BLaER1 (cell line): ENCODE data around the gene TTC34.
"Not testable (repeated sequence)": the region's sequence is repeated elsewhere in the genome, so short reads cannot be mapped to it uniquely, and the experiment has no call there.

ENCODE experiments used
- H3K27ac ChIP-seq: shearing (Covaris generic); formaldehyde crosslinking; 2 replicates; pipeline ENCODE4 v1.8.1; 2022
- H3K27me3 ChIP-seq: shearing (Covaris generic); formaldehyde crosslinking; 2 replicates; pipeline ENCODE4 v1.8.1; 2022
- H3K36me3 ChIP-seq: shearing (Covaris generic); formaldehyde crosslinking; 2 replicates; pipeline ENCODE4 v1.8.1; 2022
- H3K4me1 ChIP-seq: shearing (Covaris generic); formaldehyde crosslinking; 2 replicates; pipeline ENCODE4 v1.8.1; 2022
- H3K4me2 ChIP-seq: shearing (Covaris generic); formaldehyde crosslinking; 2 replicates; pipeline ENCODE4 v1.8.1; 2022
- H3K4me3 ChIP-seq: shearing (Covaris generic); formaldehyde crosslinking; 2 replicates; pipeline ENCODE4 v1.8.1; 2022
- H3K9ac ChIP-seq: shearing (Covaris generic); formaldehyde crosslinking; 2 replicates; pipeline ENCODE4 v1.8.1; 2022
- H3K9me3 ChIP-seq: shearing (Covaris generic); formaldehyde crosslinking; 2 replicates; pipeline ENCODE4 v1.8.1; 2022
- H4K20me1 ChIP-seq: shearing (Covaris generic); formaldehyde crosslinking; 2 replicates; pipeline ENCODE4 v1.8.1; 2022

The TTC34 gene

GRCh38 chr1:2748626-2749025, 52.9 kb downstream of the TTC34 start:
- H3K4me3 ChIP-seq, H3K9me3 ChIP-seq: not testable (repeated sequence)

GRCh38 chr1:2694796-2695195, 106.7 kb downstream of the TTC34 start:
- H3K27me3 ChIP-seq, H3K9ac ChIP-seq, H3K4me2 ChIP-seq, H3K4me3 ChIP-seq, H3K27ac ChIP-seq, H4K20me1 ChIP-seq, H3K9me3 ChIP-seq, H3K4me1 ChIP-seq, H3K36me3 ChIP-seq: not testable (repeated sequence)

More at GRCh38 chr1:2748626-2749025, 52.9 kb downstream of the TTC34 start:
- not testable (repeated sequence) for H3K27ac ChIP-seq, H4K20me1 ChIP-seq, H3K4me1 ChIP-seq, H3K4me2 ChIP-seq, H3K9ac ChIP-seq, H3K36me3 ChIP-seq
- H3K27me3 ChIP-seq, result peaks cover 38% of the 10 kb centered on the region

GRCh38 chr1:2690180-2690579, 111.3 kb downstream of the TTC34 start:
- not testable (repeated sequence) for H3K27ac ChIP-seq, H3K9ac ChIP-seq, H3K4me2 ChIP-seq, H3K36me3 ChIP-seq, H3K4me1 ChIP-seq, H3K9me3 ChIP-seq, H3K4me3 ChIP-seq
- Histone ChIP-seq H3K27me3 (peaks cover 37% of the 10 kb centered on the region), H4K20me1 (peaks cover 14% of the 10 kb centered on the region)

- not testable (repeated sequence) for H3K36me3 ChIP-seq, H3K4me3 ChIP-seq, H3K4me1 ChIP-seq, H3K4me2 ChIP-seq, H3K9me3 ChIP-seq, H3K9ac ChIP-seq, H3K27ac ChIP-seq
- H3K27me3 ChIP-seq, result peaks cover 51% of the 10 kb centered on the region
- peaks cover 25% of the 10 kb centered on the region for H4K20me1 ChIP-seq
Observed at GRCh38 chr1:2688336-2688665, 113.2 kb downstream of the TTC34 start.

GRCh38 chr1:2687638-2688335, 113.7 kb downstream of the TTC34 start:
- Histone ChIP-seq H3K27me3 (peaks cover 55% of the 10 kb centered on the region), H4K20me1 (peaks cover 28% of the 10 kb centered on the region)
- H3K4me1 ChIP-seq, H3K27ac ChIP-seq, H3K9me3 ChIP-seq, H3K9ac ChIP-seq, H3K36me3 ChIP-seq, H3K4me3 ChIP-seq, H3K4me2 ChIP-seq: not testable (repeated sequence)

- not testable (repeated sequence) for H3K9me3 ChIP-seq, H3K4me1 ChIP-seq, H3K4me2 ChIP-seq, H3K4me3 ChIP-seq, H3K9ac ChIP-seq, H3K36me3 ChIP-seq, H3K27ac ChIP-seq
- Histone ChIP-seq H3K27me3 (peaks cover 55% of the 10 kb centered on the region), H4K20me1 (peaks cover 28% of the 10 kb centered on the region)
Observed at GRCh38 chr1:2687174-2687591, 114.3 kb downstream of the TTC34 start.

- not testable (repeated sequence) for H3K4me1 ChIP-seq, H3K27ac ChIP-seq, H3K36me3 ChIP-seq, H3K9me3 ChIP-seq, H3K4me3 ChIP-seq, H3K9ac ChIP-seq, H3K4me2 ChIP-seq
- Histone ChIP-seq H3K27me3 (peaks cover 54% of the 10 kb centered on the region), H4K20me1 (peaks cover 28% of the 10 kb centered on the region)
Observed at GRCh38 chr1:2686091-2686863, 115.2 kb downstream of the TTC34 start.

GRCh38 chr1:2685671-2686070, 115.8 kb downstream of the TTC34 start:
- Histone ChIP-seq H4K20me1 (peaks cover 28% of the 10 kb centered on the region), H3K27me3 (peaks cover 57% of the 10 kb centered on the region)
- H3K9ac ChIP-seq, H3K9me3 ChIP-seq, H3K4me1 ChIP-seq, H3K27ac ChIP-seq, H3K4me2 ChIP-seq, H3K36me3 ChIP-seq, H3K4me3 ChIP-seq: not testable (repeated sequence)

GRCh38 chr1:2684878-2685277, 116.6 kb downstream of the TTC34 start:
- H3K4me3 ChIP-seq, H3K27ac ChIP-seq, H3K36me3 ChIP-seq, H3K9me3 ChIP-seq, H3K4me1 ChIP-seq, H3K9ac ChIP-seq, H3K4me2 ChIP-seq: not testable (repeated sequence)
- H4K20me1 ChIP-seq, result peaks cover 28% of the 10 kb centered on the region
- H3K27me3 ChIP-seq, result peaks cover 57% of the 10 kb centered on the region

- not testable (repeated sequence) for H3K4me2 ChIP-seq, H3K36me3 ChIP-seq, H3K4me3 ChIP-seq, H3K4me1 ChIP-seq, H3K9ac ChIP-seq, H3K9me3 ChIP-seq, H3K27ac ChIP-seq
- H4K20me1 ChIP-seq, result peaks cover 28% of the 10 kb centered on the region
- peaks cover 57% of the 10 kb centered on the region for H3K27me3 ChIP-seq
Observed at GRCh38 chr1:2684000-2684399, 117.5 kb downstream of the TTC34 start.

- H4K20me1 ChIP-seq, result peaks cover 27% of the 10 kb centered on the region
- peaks cover 55% of the 10 kb centered on the region for H3K27me3 ChIP-seq
- not testable (repeated sequence) for H3K4me2 ChIP-seq, H3K4me3 ChIP-seq, H3K9ac ChIP-seq, H3K27ac ChIP-seq, H3K36me3 ChIP-seq, H3K4me1 ChIP-seq, H3K9me3 ChIP-seq
Observed at GRCh38 chr1:2683321-2683741, 118.2 kb downstream of the TTC34 start.

- H3K4me3 ChIP-seq, H3K4me2 ChIP-seq, H3K9me3 ChIP-seq, H3K27ac ChIP-seq, H3K36me3 ChIP-seq, H3K9ac ChIP-seq, H3K4me1 ChIP-seq: not testable (repeated sequence)
- peaks cover 51% of the 10 kb centered on the region for H3K27me3 ChIP-seq
- peaks cover 23% of the 10 kb centered on the region for H4K20me1 ChIP-seq
Observed at GRCh38 chr1:2682879-2683278, 118.6 kb downstream of the TTC34 start.

GRCh38 chr1:2676726-2677125, 124.8 kb downstream of the TTC34 start:
- not testable (repeated sequence) for H3K9me3 ChIP-seq, H3K4me3 ChIP-seq, H3K36me3 ChIP-seq, H3K4me2 ChIP-seq, H3K4me1 ChIP-seq, H3K9ac ChIP-seq, H3K27ac ChIP-seq, H4K20me1 ChIP-seq
- peaks cover 18% of the 10 kb centered on the region for H3K27me3 ChIP-seq

- H3K9ac ChIP-seq, H3K9me3 ChIP-seq, H3K4me3 ChIP-seq, H3K27ac ChIP-seq, H3K36me3 ChIP-seq, H3K4me2 ChIP-seq, H4K20me1 ChIP-seq, H3K4me1 ChIP-seq: not testable (repeated sequence)
- H3K27me3 ChIP-seq, result peaks cover 10% of the 10 kb centered on the region
Observed at GRCh38 chr1:2671656-2672055, 129.8 kb downstream of the TTC34 start.

GRCh38 chr1:2659806-2660205, 141.7 kb downstream of the TTC34 start:
- not testable (repeated sequence) for H3K9me3 ChIP-seq, H3K4me3 ChIP-seq, H3K36me3 ChIP-seq, H3K27ac ChIP-seq, H3K9ac ChIP-seq, H3K4me2 ChIP-seq, H3K4me1 ChIP-seq
- Histone ChIP-seq H4K20me1 (peaks cover 32% of the 10 kb centered on the region), H3K27me3 (peaks cover 31% of the 10 kb centered on the region)
